ENCODE data around the gene CCDC102B. TPM values are rescaled to one million over a fixed set of nuclear protein-coding genes. Genes with fewer than 3 reads are reported as not detected.

CCDC102B gene
- total and polyA plus RNA-seq, 2 donors (not counting 1 experiment from before 2014, with no cell fraction given): 3.9 to 4.0 TPM

DNA sequence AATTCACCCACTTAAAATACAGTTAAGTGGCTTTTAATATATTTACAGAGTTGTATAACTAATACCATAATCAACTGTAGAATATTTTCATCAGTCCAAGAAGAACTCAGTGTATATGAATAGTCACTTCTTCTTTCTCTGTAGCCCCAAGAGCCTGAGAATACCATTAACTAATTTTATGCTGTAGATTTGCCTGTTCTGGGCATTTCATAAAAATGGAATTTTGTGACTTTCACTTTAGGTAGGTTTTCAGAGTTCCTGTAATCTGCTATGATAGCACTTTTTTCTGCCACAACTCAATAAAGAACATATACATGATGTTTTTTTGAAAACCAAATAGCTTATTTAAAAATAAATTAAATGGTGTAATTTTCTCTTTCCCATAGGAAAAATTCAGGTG, 57.6 kb downstream of the CCDC102B start:
- Mint-ChIP-seq H3K9me3 (ENCODE audit: insufficient read depth) (peaks cover under 1% of the 10 kb centered on the region), H3K4me3 (no peak overlapping the region), H3K27me3 (no peaks in the 10 kb centered on the region), H3K27ac (no peak overlapping the region), H3K4me1 (no peaks in the 10 kb centered on the region)
- no peak overlapping the region for H2AFZ ChIP-seq (ENCODE audit: insufficient read depth, low read depth, low read length, poor library complexity, severe bottlenecking)
- TF ChIP-seq, protein P1, sequence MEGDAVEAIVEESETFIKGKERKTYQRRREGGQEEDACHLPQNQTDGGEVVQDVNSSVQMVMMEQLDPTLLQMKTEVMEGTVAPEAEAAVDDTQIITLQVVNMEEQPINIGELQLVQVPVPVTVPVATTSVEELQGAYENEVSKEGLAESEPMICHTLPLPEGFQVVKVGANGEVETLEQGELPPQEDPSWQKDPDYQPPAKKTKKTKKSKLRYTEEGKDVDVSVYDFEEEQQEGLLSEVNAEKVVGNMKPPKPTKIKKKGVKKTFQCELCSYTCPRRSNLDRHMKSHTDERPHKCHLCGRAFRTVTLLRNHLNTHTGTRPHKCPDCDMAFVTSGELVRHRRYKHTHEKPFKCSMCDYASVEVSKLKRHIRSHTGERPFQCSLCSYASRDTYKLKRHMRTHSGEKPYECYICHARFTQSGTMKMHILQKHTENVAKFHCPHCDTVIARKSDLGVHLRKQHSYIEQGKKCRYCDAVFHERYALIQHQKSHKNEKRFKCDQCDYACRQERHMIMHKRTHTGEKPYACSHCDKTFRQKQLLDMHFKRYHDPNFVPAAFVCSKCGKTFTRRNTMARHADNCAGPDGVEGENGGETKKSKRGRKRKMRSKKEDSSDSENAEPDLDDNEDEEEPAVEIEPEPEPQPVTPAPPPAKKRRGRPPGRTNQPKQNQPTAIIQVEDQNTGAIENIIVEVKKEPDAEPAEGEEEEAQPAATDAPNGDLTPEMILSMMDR (IDR thresholded peaks at IDR 0.05): no peak
- no peak for TF ChIP-seq EZH2 (IDR thresholded peaks at IDR 0.05; ENCODE audit: borderline replicate concordance, insufficient read depth, low read depth, low read length, poor library complexity, severe bottlenecking)
- DNase-seq (no peak), ATAC-seq (ENCODE audit: low read depth) (no peak)
- H3K4me3 ChIP-seq (ENCODE audit: control extremely low read depth in 1 of 5, extremely low read depth in 1 of 5, insufficient read depth in 1 of 5, low read depth in 2 of 5, low read length in 4 of 5): no peak overlapping the region
- intact Hi-C loops (cut with micrococcal nuclease): no loop called here
- ChIA-PET CTCF (no interaction called here), POLR2A (no interaction called here)
- no peak overlapping the region for H3K4me2 ChIP-seq (replicated peaks; ENCODE audit: low read depth, low read length, poor library complexity, severe bottlenecking)
- no peaks in the 10 kb centered on the region for H3K27me3 ChIP-seq (replicated peaks in 1 of 4; ENCODE audit: control extremely low read depth in 1 of 4, control insufficient read depth in 3 of 4, insufficient read depth in 4 of 4, low read length in 3 of 4)
- no peak overlapping the region for H3K27ac ChIP-seq (ENCODE audit: low read length in 2 of 2)
- H4K20me1 ChIP-seq (ENCODE audit: control insufficient read depth, insufficient read depth, low read length, poor library complexity, severe bottlenecking): no peaks in the 10 kb centered on the region
- no peaks in the 10 kb centered on the region for H3K36me3 ChIP-seq (replicated peaks in 1 of 2; ENCODE audit: control extremely low read depth in 1 of 2, control insufficient read depth in 1 of 2, extremely low read depth in 1 of 2, insufficient read depth in 2 of 2, low read length in 1 of 2)
- no peaks in the 10 kb centered on the region for H3K9me3 ChIP-seq (ENCODE audit: control extremely low read depth in 1 of 3, control insufficient read depth in 2 of 3, insufficient read depth in 1 of 3, low read length in 2 of 3)
- H3K4me1 ChIP-seq (ENCODE audit: control insufficient read depth in 2 of 2, insufficient read depth in 2 of 2, low read length in 2 of 2): no peaks in the 10 kb centered on the region
- H3K79me2 ChIP-seq (ENCODE audit: control insufficient read depth, insufficient read depth, low read length): no peaks in the 10 kb centered on the region
- no peak overlapping the region for H3K9ac ChIP-seq (ENCODE audit: low read length)

DNA sequence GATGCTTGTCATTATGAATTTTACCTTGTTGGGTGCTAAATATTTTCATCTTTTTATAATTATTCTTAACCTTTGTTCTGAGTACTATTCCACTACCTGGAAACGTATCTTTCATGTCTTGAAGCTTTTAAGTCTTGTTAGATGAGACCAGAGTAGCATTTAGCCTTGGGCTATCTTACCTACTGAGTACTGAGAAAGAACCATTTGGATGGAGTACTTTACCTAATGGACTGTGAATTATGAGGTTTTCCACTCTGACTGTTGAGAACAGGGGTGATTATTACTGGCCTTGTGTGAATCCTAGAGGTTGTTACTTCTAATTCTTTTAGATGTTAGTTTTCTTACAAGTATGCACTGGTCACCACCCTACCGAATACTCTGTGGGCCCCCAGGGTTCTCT, 63.5 kb downstream of the CCDC102B start:
- no peaks in the 10 kb centered on the region for H3K27me3 Mint-ChIP-seq
- POLR2A ChIA-PET: no interaction called here

More for the DNA sequence above, 63.5 kb downstream of the CCDC102B start:
- Mint-ChIP-seq H3K27ac (no peak overlapping the region), H3K4me3 (no peak overlapping the region), H3K9me3 (ENCODE audit: insufficient read depth) (peaks cover 2% of the 10 kb centered on the region), H3K4me1 (no peaks in the 10 kb centered on the region)
- intact Hi-C loops (cut with micrococcal nuclease): no loop called here
- Histone ChIP-seq H3K36me3 (replicated peaks in 1 of 2; ENCODE audit: control extremely low read depth in 1 of 2, control insufficient read depth in 1 of 2, extremely low read depth in 1 of 2, insufficient read depth in 2 of 2, low read length in 1 of 2) (no peaks in the 10 kb centered on the region), H3K79me2 (ENCODE audit: control insufficient read depth, insufficient read depth, low read length) (no peaks in the 10 kb centered on the region), H3K4me2 (replicated peaks; ENCODE audit: low read depth, low read length, poor library complexity, severe bottlenecking) (no peak overlapping the region), H3K4me3 (ENCODE audit: control extremely low read depth in 1 of 5, extremely low read depth in 1 of 5, insufficient read depth in 1 of 5, low read depth in 2 of 5, low read length in 4 of 5) (no peak overlapping the region), H3K9me3 (ENCODE audit: control extremely low read depth in 1 of 3, control insufficient read depth in 2 of 3, insufficient read depth in 1 of 3, low read length in 2 of 3) (no peaks in the 10 kb centered on the region), H4K20me1 (ENCODE audit: control insufficient read depth, insufficient read depth, low read length, poor library complexity, severe bottlenecking) (no peaks in the 10 kb centered on the region), H3K27ac (ENCODE audit: low read length in 2 of 2) (no peak overlapping the region), H3K4me1 (ENCODE audit: control insufficient read depth in 2 of 2, insufficient read depth in 2 of 2, low read length in 2 of 2) (no peaks in the 10 kb centered on the region), H2AFZ (ENCODE audit: insufficient read depth, low read depth, low read length, poor library complexity, severe bottlenecking) (no peak overlapping the region), H3K27me3 (replicated peaks in 1 of 4; ENCODE audit: control extremely low read depth in 1 of 4, control insufficient read depth in 3 of 4, insufficient read depth in 4 of 4, low read length in 3 of 4) (no peaks in the 10 kb centered on the region), H3K9ac (ENCODE audit: low read length) (no peak overlapping the region)
- no peak for TF ChIP-seq EZH2 (IDR thresholded peaks at IDR 0.05; ENCODE audit: borderline replicate concordance, insufficient read depth, low read depth, low read length, poor library complexity, severe bottlenecking)
- TF ChIP-seq, protein P1 (IDR thresholded peaks at IDR 0.05): no peak
- no peak for ATAC-seq (ENCODE audit: low read depth)
- DNase-seq: no peak
- WGBS (ENCODE audit: insufficient coverage): 100% methylated on average over 1 of the region's 2 CpGs
- CTCF ChIA-PET: no interaction called here
